Measurements from ENCODE around the gene GAK. TPM values are rescaled to one million over a fixed set of nuclear protein-coding genes. Genes with fewer than 3 reads are reported as not detected.

GAK gene
- total and polyA plus RNA-seq, 7 donors: 20.9 to 55.8 (median 36.4) TPM

DNA sequence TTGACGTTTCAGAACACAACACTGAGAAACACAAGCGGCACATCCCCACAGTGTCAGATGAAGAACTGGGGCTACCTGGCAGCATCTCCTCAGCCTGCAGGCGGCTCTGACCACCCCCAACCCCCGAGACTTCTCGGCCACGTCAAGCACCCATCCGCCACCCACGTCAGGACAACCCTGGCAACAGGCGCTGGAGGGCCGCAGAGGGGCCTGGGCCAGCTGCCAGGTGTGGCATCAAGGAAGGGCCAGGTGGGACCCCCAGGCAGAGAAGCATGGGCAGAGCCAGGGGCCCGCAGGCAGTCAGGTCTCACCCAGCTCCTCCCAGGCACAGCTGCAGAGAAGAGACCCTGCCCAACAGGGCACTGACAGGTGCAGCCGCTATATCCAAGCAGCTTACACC, 22.3 kb downstream of the GAK start:
- 90 to 92% (median 92%) methylated on average over 11 to 12 of the region's 12 CpGs for WGBS, 3 donors
- H3K4me1 ChIP-seq: no peaks in the 10 kb centered on the region
- no peaks in the 10 kb centered on the region for H3K9me3 ChIP-seq
- TF ChIP-seq, protein P1, sequence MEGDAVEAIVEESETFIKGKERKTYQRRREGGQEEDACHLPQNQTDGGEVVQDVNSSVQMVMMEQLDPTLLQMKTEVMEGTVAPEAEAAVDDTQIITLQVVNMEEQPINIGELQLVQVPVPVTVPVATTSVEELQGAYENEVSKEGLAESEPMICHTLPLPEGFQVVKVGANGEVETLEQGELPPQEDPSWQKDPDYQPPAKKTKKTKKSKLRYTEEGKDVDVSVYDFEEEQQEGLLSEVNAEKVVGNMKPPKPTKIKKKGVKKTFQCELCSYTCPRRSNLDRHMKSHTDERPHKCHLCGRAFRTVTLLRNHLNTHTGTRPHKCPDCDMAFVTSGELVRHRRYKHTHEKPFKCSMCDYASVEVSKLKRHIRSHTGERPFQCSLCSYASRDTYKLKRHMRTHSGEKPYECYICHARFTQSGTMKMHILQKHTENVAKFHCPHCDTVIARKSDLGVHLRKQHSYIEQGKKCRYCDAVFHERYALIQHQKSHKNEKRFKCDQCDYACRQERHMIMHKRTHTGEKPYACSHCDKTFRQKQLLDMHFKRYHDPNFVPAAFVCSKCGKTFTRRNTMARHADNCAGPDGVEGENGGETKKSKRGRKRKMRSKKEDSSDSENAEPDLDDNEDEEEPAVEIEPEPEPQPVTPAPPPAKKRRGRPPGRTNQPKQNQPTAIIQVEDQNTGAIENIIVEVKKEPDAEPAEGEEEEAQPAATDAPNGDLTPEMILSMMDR (IDR thresholded peaks at IDR 0.05): no peak
- no peaks in the 10 kb centered on the region for H3K27me3 ChIP-seq (ENCODE audit: insufficient read depth in 3 of 3, low read length in 2 of 3)
- intact Hi-C loops (cut with DNase I): no loop called here
- peaks cover 3 to 55% of the 10 kb centered on the region in 2 donors for H3K36me3 ChIP-seq (ENCODE audit: insufficient read depth in 1 of 2, low read depth in 1 of 2)
- H3K4me3 ChIP-seq: no peak overlapping the region
- no peak overlapping the region for H3K27ac ChIP-seq
- ATAC-seq: no peak
- DNase-seq: peak; percentile 3 to 42

DNA sequence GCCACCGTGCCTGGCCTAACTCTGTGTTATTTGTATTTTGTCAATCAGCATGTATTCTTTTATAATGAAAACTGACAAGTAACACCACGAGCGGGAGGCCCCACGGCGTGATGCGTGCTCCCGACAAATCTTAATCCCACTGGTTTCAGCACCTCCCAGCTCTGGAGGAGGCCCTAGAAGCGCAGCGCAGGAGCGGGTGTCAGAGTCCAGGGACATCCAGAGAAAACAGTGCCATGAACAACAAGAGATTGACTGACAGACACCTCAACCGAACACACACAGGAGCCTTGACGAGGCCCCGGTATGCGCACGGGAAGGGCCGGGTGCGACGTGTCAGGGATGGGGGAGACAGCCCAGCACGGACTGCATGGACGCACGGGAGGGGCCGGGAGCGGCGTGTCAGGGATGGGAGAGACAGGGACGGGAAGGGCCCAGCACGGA, 23.0 kb downstream of the GAK start:
- intact Hi-C loops (cut with DNase I): no loop called here
- no peak for ATAC-seq
- no peaks in the 10 kb centered on the region for H3K4me1 ChIP-seq
- peak in 1 of 2 donors; percentile 42 for DNase-seq
- no peak overlapping the region for H3K4me3 ChIP-seq
- 94 to 97% (median 96%) methylated on average over 26 of the region's 26 CpGs for WGBS, 3 donors
- H3K36me3 ChIP-seq (ENCODE audit: insufficient read depth in 1 of 2, low read depth in 1 of 2): peaks cover 3 to 60% of the 10 kb centered on the region in 2 donors
- TF ChIP-seq, protein P1 (IDR thresholded peaks at IDR 0.05): no peak
- H3K27me3 ChIP-seq (ENCODE audit: insufficient read depth in 3 of 3, low read length in 2 of 3): no peaks in the 10 kb centered on the region
- H3K27ac ChIP-seq: no peak overlapping the region
- H3K9me3 ChIP-seq: no peaks in the 10 kb centered on the region

- Histone ChIP-seq H3K9me3 (no peaks in the 10 kb centered on the region), H3K4me1 (no peaks in the 10 kb centered on the region), H3K36me3 (ENCODE audit: insufficient read depth in 1 of 2, low read depth in 1 of 2) (peaks cover 3 to 61% of the 10 kb centered on the region in 2 donors), H3K4me3 (no peak overlapping the region), H3K27ac (no peak overlapping the region), H3K27me3 (ENCODE audit: insufficient read depth in 3 of 3, low read length in 2 of 3) (no peaks in the 10 kb centered on the region)
- intact Hi-C loops (cut with DNase I): no loop called here
- DNase-seq: no peak
- TF ChIP-seq, protein P1 (IDR thresholded peaks at IDR 0.05): no peak
- 75 to 84% (median 81%) methylated on average over 35 of the region's 35 CpGs for WGBS, 3 donors
- ATAC-seq: no peak
Observed at GRCh38 chr4:907691-908425, 24.3 kb downstream of the GAK start.

- Histone ChIP-seq H3K27ac (no peak overlapping the region), H3K4me1 (no peaks in the 10 kb centered on the region), H3K4me3 (no peak overlapping the region), H3K27me3 (ENCODE audit: insufficient read depth in 3 of 3, low read length in 2 of 3) (no peaks in the 10 kb centered on the region), H3K9me3 (no peaks in the 10 kb centered on the region), H3K36me3 (ENCODE audit: insufficient read depth in 1 of 2, low read depth in 1 of 2) (peaks cover 3 to 53% of the 10 kb centered on the region in 2 donors)
- WGBS, 3 donors: 94 to 98% (median 95%) methylated on average over 7 of the region's 7 CpGs
- intact Hi-C loops (cut with DNase I): no loop called here
- DNase-seq: no peak
- no peak for ATAC-seq
- TF ChIP-seq, protein P1 (IDR thresholded peaks at IDR 0.05): no peak
Observed at GRCh38 chr4:907103-907400, 25.1 kb downstream of the GAK start.
